ENCODE data around the gene DUSP7.

Gene DUSP7

GRCh38 chr3:52068730-52069129, 12.4 kb upstream of the DUSP7 start:
- DNase-seq (ENCODE audit: low spot score), result no peak

- peak; percentile 54 for DNase-seq (ENCODE audit: low spot score)
Measured at GRCh38 chr3:52068055-52068571, 11.7 kb upstream of the DUSP7 start.

- DNase-seq (ENCODE audit: low spot score), result no peak
Measured at GRCh38 chr3:52067526-52067925, 11.2 kb upstream of the DUSP7 start.

GRCh38 chr3:52067046-52067445, 10.7 kb upstream of the DUSP7 start:
- no peak for DNase-seq (ENCODE audit: low spot score)

GRCh38 chr3:52065264-52065756, 8.9 kb upstream of the DUSP7 start:
- no peak for DNase-seq (ENCODE audit: low spot score)

- DNase-seq (ENCODE audit: low spot score), result no peak
Measured at GRCh38 chr3:52064561-52064960, 8.2 kb upstream of the DUSP7 start.

GRCh38 chr3:52063026-52063723, 6.8 kb upstream of the DUSP7 start:
- DNase-seq (ENCODE audit: low spot score), result no peak

- peak; percentile 90 for DNase-seq (ENCODE audit: low spot score)
Measured at GRCh38 chr3:52062505-52062904, 6.1 kb upstream of the DUSP7 start.

- no peak for DNase-seq (ENCODE audit: low spot score)
Measured at GRCh38 chr3:52061121-52061910, 4.9 kb upstream of the DUSP7 start.

- no peak for DNase-seq (ENCODE audit: low spot score)
Measured at GRCh38 chr3:52059781-52060180, 3.4 kb upstream of the DUSP7 start.

GRCh38 chr3:52057812-52058495, 1.6 kb upstream of the DUSP7 start:
- no peak for DNase-seq (ENCODE audit: low spot score)

- DNase-seq (ENCODE audit: low spot score), result peak; percentile 98
Measured at GRCh38 chr3:52056968-52057811, 819 bp upstream of the DUSP7 start.

- DNase-seq (ENCODE audit: low spot score), result peak; percentile 54
Measured at GRCh38 chr3:52055537-52056351, 627 bp downstream of the DUSP7 start.

- peak; percentile 44 for DNase-seq (ENCODE audit: low spot score)
Measured at GRCh38 chr3:52054661-52055511, 1.5 kb downstream of the DUSP7 start.

GRCh38 chr3:52053307-52054304, 2.8 kb downstream of the DUSP7 start:
- DNase-seq (ENCODE audit: low spot score), result no peak

- peak; percentile 78 for DNase-seq (ENCODE audit: low spot score)
Measured at GRCh38 chr3:52052831-52053306, 3.5 kb downstream of the DUSP7 start.

- DNase-seq (ENCODE audit: low spot score), result no peak
Measured at GRCh38 chr3:52051444-52051843, 4.9 kb downstream of the DUSP7 start.

GRCh38 chr3:52050571-52050970, 5.8 kb downstream of the DUSP7 start:
- no peak for DNase-seq (ENCODE audit: low spot score)

All from AG20443 (cell line).